T-helper 9 cell (primary cell): ENCODE data around the gene KAZN.

ENCODE experiments used
- DNase-seq: peaks from one replicate; pipeline ENCODE4 v3.0.0-alpha.2; 2020

The KAZN gene

DNA sequence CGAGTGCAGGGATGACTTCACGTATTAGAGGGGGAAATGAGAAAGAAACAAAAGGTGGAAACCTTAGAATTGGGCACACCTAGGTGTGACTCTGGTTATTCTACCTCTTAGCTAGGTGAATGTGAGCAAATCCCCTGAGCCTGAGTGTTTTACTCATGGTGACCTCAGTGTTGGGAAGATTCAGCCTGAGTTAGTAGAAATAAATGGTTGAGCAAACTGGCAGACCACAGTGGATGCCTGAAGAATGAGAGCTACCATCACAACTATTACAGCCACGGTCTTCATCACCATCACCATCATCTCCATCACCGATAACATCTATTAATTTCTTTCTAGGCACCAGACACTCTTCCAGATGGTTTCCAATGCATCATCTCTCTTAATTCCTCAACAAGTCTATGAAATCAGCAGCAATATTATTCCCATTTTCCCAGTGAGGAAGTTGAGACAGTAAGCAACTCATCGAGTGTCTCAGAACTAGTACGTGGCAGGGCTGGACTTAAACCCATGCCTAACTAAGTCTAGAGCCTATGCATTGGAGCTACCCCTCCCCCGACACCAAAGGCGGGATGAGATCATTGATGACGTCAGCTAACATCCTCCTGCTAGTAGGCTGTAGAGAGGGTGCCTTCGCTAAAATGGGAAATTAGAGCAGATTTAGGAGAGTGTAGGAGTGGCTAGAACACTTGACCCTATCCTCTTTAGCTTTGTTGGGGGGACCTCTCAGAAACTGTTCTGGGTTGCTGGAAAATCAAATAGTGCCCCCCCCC lies 7.9 kb upstream of the KAZN start:
- DNase-seq, result no peak

- DNase-seq, result no peak
These were observed 6.9 kb upstream of the KAZN start for GRCh38 chr1:14591600-14591999.

DNA sequence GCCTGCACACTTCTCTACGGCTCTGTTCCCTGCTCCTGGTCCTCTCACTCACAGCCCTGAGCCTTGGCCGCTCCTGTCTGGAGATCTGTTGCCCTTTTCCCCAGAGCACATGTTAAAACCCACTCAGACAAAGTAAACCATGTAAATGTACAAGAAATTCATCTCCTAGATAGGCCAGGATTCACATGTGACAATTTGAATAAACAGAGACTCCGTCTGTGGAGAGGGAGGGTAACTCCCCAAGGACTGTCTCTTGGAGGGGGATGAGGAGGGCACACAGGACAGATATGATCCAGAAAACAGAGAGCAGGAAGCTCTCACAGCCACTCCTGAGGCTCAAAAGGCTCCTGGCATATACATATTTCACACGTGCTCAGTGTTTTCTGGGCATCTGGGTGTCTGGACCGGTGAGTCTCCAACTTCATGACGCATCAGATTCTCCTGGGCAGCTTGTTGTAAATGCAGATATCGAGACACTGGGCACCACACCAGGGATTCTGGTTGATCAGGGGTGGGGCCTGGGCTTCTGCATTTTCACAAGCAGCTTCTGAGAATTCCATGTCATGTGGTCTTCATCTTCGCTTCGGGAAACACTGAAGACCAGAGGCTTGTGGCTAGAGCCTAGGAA lies 6.4 kb upstream of the KAZN start:
- no peak for DNase-seq

DNA sequence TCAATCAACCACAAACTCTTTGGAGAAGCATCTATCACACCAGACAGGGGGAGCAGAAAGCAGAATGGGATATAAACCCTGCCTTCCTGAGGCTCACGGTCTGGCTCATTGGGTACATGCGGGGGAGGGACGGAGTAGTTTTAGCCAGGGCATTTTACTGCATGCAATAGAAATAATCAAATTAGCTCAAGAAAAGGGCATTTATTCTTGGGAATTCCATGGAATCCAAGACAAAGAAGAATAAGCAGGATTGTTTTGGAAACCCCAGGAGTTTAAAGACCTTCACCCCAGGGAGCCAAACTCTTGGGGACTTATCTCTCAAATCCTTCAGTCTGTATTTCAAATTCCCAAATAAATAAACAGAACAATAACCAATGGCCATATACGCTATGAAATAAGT lies 5.2 kb upstream of the KAZN start:
- DNase-seq, result no peak

DNA sequence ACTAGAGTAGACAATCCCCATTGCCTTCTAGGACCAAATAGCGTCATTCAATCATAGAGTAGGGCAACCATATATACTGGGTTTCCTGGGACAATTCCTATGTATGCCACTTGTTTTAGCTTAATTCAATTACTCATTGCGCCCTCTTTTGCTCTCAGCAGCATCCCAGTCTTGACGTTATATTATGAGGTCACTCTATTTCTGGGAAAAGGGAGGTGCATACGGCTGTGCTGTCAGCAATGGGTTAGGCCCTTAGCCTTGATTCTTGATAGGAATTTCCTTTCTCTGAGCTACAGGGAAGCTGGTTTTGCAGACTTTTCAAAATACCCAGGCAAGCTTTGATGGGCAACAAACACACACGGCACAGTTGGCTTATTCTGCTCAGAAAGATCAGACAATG lies 4.4 kb upstream of the KAZN start:
- DNase-seq, result no peak

- no peak for DNase-seq
These were observed 1.9 kb upstream of the KAZN start for GRCh38 chr1:14596591-14596990.

GRCh38 chr1:14597343-14598006 lies 1.0 kb upstream of the KAZN start:
- no peak for DNase-seq

- DNase-seq, result no peak
These were observed 433 bp upstream of the KAZN start for GRCh38 chr1:14598007-14598497.

- no peak for DNase-seq
These were observed 802 bp downstream of the KAZN start for GRCh38 chr1:14599183-14599791.

DNA sequence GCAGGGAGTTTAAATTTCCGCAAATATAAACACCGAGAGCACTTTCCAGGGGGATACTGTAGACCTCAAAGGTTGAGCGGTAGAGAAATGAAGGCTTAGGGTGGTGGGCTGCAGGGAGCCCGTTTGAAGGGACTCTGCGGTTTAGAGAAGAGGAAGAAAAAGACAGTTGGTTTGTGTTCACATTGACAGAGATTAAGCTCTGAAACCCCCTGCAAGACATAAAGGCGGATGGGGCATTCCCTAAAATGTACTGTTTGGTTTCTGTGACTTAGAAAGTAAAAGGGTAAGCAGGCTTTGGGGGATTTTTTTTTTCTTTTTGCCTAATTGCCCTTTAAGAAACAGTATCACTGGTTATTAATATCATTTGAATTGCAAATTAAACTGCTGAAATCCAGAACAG lies 1.3 kb downstream of the KAZN start:
- DNase-seq, result no peak

- no peak for DNase-seq
These were observed 2.1 kb downstream of the KAZN start for GRCh38 chr1:14600405-14601112.

- no peak for DNase-seq
These were observed 3.7 kb downstream of the KAZN start for GRCh38 chr1:14602136-14602535.

GRCh38 chr1:14603645-14604044 lies 5.2 kb downstream of the KAZN start:
- no peak for DNase-seq

- no peak for DNase-seq
These were observed 5.9 kb downstream of the KAZN start for GRCh38 chr1:14604414-14604813.

DNA sequence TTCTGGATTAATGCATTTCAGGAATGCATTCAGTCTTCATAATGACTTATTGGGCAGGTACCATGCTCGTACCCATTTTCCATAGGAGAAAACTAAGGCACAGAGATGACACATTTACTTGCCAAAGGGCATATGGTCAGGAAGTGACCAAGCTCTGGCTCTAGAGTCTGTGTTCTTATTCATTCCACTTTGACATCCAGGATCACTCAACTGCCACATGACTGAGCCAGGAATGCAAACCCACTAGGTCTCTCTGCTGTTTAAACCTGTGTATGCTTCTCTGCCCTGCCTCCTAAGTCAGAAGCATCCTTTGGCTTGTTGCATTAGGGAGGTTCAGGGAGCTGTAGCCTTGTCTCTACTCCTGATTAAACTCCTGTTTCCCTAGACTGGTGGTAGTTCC lies 7.5 kb downstream of the KAZN start:
- no peak for DNase-seq

- DNase-seq, result no peak
These were observed 8.1 kb downstream of the KAZN start for GRCh38 chr1:14606632-14607031.

- no peak for DNase-seq
These were observed 8.8 kb downstream of the KAZN start for GRCh38 chr1:14607295-14607694.

DNA sequence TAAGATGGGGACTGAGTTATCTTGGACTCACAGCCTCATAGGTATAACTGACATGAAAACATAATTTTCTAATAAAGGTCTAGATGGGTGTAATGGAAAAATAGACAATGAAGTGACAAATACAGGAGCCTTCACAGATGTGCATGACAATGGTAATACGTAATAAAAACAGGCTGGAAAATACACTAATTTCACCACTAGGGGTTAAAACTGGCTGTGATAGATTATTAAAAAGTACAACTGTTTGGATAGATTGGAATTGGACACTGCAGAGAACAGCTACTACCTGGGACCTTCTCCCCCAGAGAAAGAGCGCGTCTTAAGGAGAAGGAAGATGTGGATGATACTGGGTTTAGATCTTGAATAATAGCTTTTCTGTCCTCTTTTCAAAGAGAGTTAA lies 9.8 kb downstream of the KAZN start:
- DNase-seq, result no peak

DNA sequence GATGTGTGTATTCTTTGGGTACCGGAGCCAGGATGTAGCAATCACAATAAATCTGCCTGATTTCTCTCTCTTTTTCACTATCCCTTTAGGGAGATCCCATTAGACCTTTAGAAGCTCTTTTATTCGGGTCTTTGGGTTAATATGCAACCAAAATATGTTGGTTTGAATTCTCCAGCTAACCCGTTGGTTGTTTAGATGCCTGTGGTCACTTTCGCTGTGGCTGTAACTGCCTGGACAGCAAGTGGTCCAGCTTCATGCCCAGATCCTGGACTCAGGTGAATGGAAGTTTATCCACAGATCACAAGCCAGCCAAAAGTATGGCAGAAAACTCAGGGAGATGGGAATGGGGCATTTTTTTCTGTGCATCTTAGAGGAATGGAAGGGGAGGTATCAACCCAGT lies 12.3 kb downstream of the KAZN start:
- DNase-seq, result no peak

DNA sequence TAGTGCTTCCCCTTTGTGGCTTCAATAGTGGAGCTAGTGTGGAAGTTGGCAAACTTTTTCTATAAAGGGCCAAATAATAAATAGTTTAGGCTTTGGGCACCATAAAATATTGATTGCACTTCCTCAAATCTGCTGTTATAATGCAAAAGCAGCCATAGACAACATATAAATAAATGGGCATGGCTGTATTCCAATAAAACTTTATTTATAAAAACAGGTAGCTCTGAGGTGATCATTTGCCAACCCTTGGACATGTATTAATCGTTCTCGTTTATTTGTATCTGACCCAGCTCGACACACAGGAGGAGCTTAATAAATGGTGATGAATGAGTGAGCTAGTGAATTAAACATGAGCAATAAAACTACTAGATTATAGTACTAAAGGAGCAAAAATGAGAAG lies 13.3 kb downstream of the KAZN start:
- no peak for DNase-seq

GRCh38 chr1:14612256-14612655 lies 13.8 kb downstream of the KAZN start:
- no peak for DNase-seq

- DNase-seq, result no peak
These were observed 15.4 kb downstream of the KAZN start for GRCh38 chr1:14613926-14614325.

- no peak for DNase-seq
These were observed 15.9 kb downstream of the KAZN start for GRCh38 chr1:14614341-14614740.
